K562 (cell line): ENCODE data around the gene SDK1. TPM values are rescaled to one million over a fixed set of nuclear protein-coding genes. Genes with fewer than 3 reads are reported as not detected.

Experiments used
- ATAC-seq: fragments of 200-7000 bp; cut with Tn5 transposase; 3 replicates; pipeline ENCODE4 v1.9.1; 2020; ENCODE audit warnings: moderate library complexity
- BruUV-seq: library from RNA; stranded (reverse); fragments of 400-500 nt; replicated peaks from 2 replicates; lab custom pipeline; 2021; lab: Mats Ljungman, UMichigan
- CTCF ChIA-PET: fragments of 300-600 bp; formaldehyde crosslinking; extraction: SDS; loops from one replicate; lab custom pipeline; 2021; ENCODE audit warnings: low intra/inter-chr PET ratio; lab: Yijun Ruan, JAX
- POLR2A ChIA-PET: fragments of 300-600, 350-650 bp; sonication (Branson Sonifier 250); formaldehyde crosslinking; extraction: SDS; loops from one replicate; lab custom pipeline; 2021; ENCODE audit warnings: antibody characterized with exemption, inconsistent platforms; lab: Yijun Ruan, JAX
- DNase-seq, 4 experiments: peaks; one replicate each; pipeline versions ENCODE4 v3.0.0 to v3.0.0-alpha.2; 2011 to 2018; ENCODE audit warnings: low spot score in 3 of 4, mixed read lengths in 3 of 4; ENCODE audit errors: extremely low read depth in 1 of 4
- FAIRE-seq: peaks from 2 replicates; lab custom pipeline; 2011; peaks lifted over from hg19 to GRCh38; lab: Jason Lieb, UNC
- H2AFZ ChIP-seq: 2 replicates; pipeline ENCODE4 v1.6.0; 2011; ENCODE audit warnings: low read depth, low read length, control low read depth, inconsistent platforms
- H3K27ac ChIP-seq: fragments of 200-600 bp; 3 replicates; pipeline ENCODE4 v1.8.0; 2011; ENCODE audit warnings: low read depth, mild to moderate bottlenecking, control low read depth, inconsistent platforms, low read length, moderate library complexity, mixed read lengths; ENCODE audit errors: extremely low read depth
- H3K27me3 ChIP-seq, 2 experiments: fragments of 300-600 bp in 1 of 2; 2 replicates in 1 of 2; 3 replicates in 1 of 2; pipeline versions ENCODE4 v1.6.0 to v1.8.0; 2011; ENCODE audit warnings: inconsistent platforms in 2 of 2, low read length in 2 of 2, mild to moderate bottlenecking in 1 of 2, mixed read lengths in 1 of 2, moderate library complexity in 1 of 2; ENCODE audit not compliant: control insufficient read depth in 2 of 2, insufficient read depth in 2 of 2
- H3K36me3 ChIP-seq: fragments of 300-600 bp; 3 replicates; pipeline ENCODE4 v1.8.0; 2011; ENCODE audit warnings: mild to moderate bottlenecking, low read length, inconsistent platforms; ENCODE audit not compliant: control insufficient read depth, insufficient read depth
- H3K4me1 ChIP-seq, 2 experiments: fragments of 200-600 bp in 1 of 2; replicated peaks in 1 of 2; 2 replicates in 1 of 2; 3 replicates in 1 of 2; pipeline versions ENCODE4 v1.5.1 to v1.8.0; 2011; ENCODE audit warnings: inconsistent platforms in 2 of 2, low read length in 2 of 2, mild to moderate bottlenecking in 1 of 2, mixed read lengths in 1 of 2, moderate library complexity in 1 of 2; ENCODE audit not compliant: control insufficient read depth in 2 of 2, insufficient read depth in 2 of 2
- H3K4me2 ChIP-seq: 2 replicates; pipeline ENCODE4 v1.6.1; 2011; ENCODE audit warnings: low read length, control low read depth, inconsistent platforms, mixed read lengths; ENCODE audit not compliant: insufficient read depth
- H3K4me3 ChIP-seq: fragments of 200-600 bp; sonication (generic), shearing (Covaris generic); 2 replicates; pipeline ENCODE4 v1.5.1; 2016; ENCODE audit warnings: control low read depth, inconsistent platforms
- H3K79me2 ChIP-seq: fragments of 200-600 bp; 3 replicates; pipeline ENCODE4 v1.8.0; 2011; ENCODE audit warnings: low read length, inconsistent platforms; ENCODE audit not compliant: control insufficient read depth, insufficient read depth
- H3K9ac ChIP-seq, 2 experiments: 2 replicates each; pipeline versions ENCODE4 v1.6.0 to v1.6.1; 2011; ENCODE audit warnings: low read depth in 2 of 2, low read length in 2 of 2, control low read depth in 1 of 2, inconsistent platforms in 1 of 2, mild to moderate bottlenecking in 1 of 2, mixed read lengths in 1 of 2; ENCODE audit not compliant: insufficient read depth in 1 of 2
- H3K9me1 ChIP-seq: one replicate; pipeline ENCODE4 v1.6.0; 2011; ENCODE audit warnings: inconsistent platforms, mild to moderate bottlenecking, low read length, moderate library complexity; ENCODE audit not compliant: control insufficient read depth, insufficient read depth
- H3K9me3 ChIP-seq: replicated peaks from 2 replicates; pipeline ENCODE4 v1.5.1; 2011; ENCODE audit warnings: low read depth, low read length, inconsistent platforms; ENCODE audit not compliant: control insufficient read depth, insufficient read depth
- H4K20me1 ChIP-seq: replicated peaks from 2 replicates; pipeline ENCODE4 v1.6.1; 2011; ENCODE audit warnings: low read length, inconsistent platforms, mixed read lengths; ENCODE audit not compliant: control insufficient read depth, insufficient read depth
- BRCA1 ChIP-seq, 2 experiments: fragments of 450-650 bp in 1 of 2; sonication (generic) in 1 of 2; formaldehyde crosslinking in 1 of 2; IDR thresholded peaks; 2 replicates each; pipeline versions ENCODE4 v1.5.0 to v1.6.1; 2017 to 2020; ENCODE audit warnings: mild to moderate bottlenecking in 1 of 2, missing genetic modification reagents in 1 of 2
- ESRRB ChIP-seq: fragments of 250-450 bp; sonication (Bioruptor Pico); IDR thresholded peaks from 2 replicates; pipeline ENCODE4 v1.5.0; 2020; ENCODE audit warnings: mild to moderate bottlenecking, moderate library complexity, borderline replicate concordance
- EWSR1 ChIP-seq: fragments of 450-650 bp; IDR thresholded peaks from 2 replicates; pipeline ENCODE4 v1.6.1; 2018; ENCODE audit warnings: borderline replicate concordance, mild to moderate bottlenecking, low read depth, moderate library complexity; ENCODE audit not compliant: partially characterized antibody
- HOXB6 ChIP-seq: fragments of 250-450 bp; sonication (Bioruptor Pico); IDR thresholded peaks from 2 replicates; pipeline ENCODE4 v1.5.1; 2022; ENCODE audit warnings: mild to moderate bottlenecking, borderline replicate concordance
- PHF8 ChIP-seq: fragments of 200-600 bp; sonication (generic); IDR thresholded peaks from 2 replicates; pipeline ENCODE4 v1.6.1; 2012; ENCODE audit warnings: mixed run types, mild to moderate bottlenecking, inconsistent platforms, low read length, moderate library complexity, borderline replicate concordance
- SMAD3 ChIP-seq: fragments of 450-650 bp; formaldehyde crosslinking; conservative IDR thresholded peaks from 2 replicates; pipeline ENCODE4 v1.4.0; 2020; ENCODE audit warnings: mild to moderate bottlenecking
- SRSF9 ChIP-seq: fragments of 200-400 bp; formaldehyde crosslinking; IDR thresholded peaks from 2 replicates; pipeline ENCODE4 v1.6.1; 2017; ENCODE audit warnings: low read depth, low read length, borderline replicate concordance
- STAT5B ChIP-seq: fragments of 250-450 bp; sonication (Bioruptor Pico); IDR thresholded peaks from 2 replicates; pipeline ENCODE4 v1.8.0; 2021; ENCODE audit warnings: mild to moderate bottlenecking, inconsistent platforms
- TRIM28 ChIP-seq: fragments of 450-650 bp; IDR thresholded peaks from 2 replicates; pipeline ENCODE4 v1.6.1; 2017
- ZNF217 ChIP-seq: sonication (generic); formaldehyde crosslinking; IDR thresholded peaks from 2 replicates; pipeline ENCODE4 v1.8.0; 2022; ENCODE audit warnings: mild to moderate bottlenecking, missing genetic modification reagents
- in situ Hi-C: fragments of 300-500 bp; cut with MboI; formaldehyde crosslinking; loops from 4 replicates; pipeline ENCODE4 v1.15.0; 2018; ENCODE audit warnings: inconsistent platforms, mixed read lengths
- intact Hi-C: fragments of 100-400 bp; cut with micrococcal nuclease; formaldehyde crosslinking; loops from 2 replicates; pipeline ENCODE4 v1.14.2; 2022
- polyA plus RNA-seq, 8 experiments: library from polyadenylated mRNA; depleted of rRNA in 4 of 8; stranded (reverse) in 5 of 8; unstranded in 3 of 8; fragments of >200 nt; fragmentation: Nextera tagmentation in 2 of 8; fragmentation: Illumina TruSeq in 1 of 8; extraction: Ambion mirVana in 2 of 8; extraction: Trizol in 1 of 8; gene quantifications; 2 replicates each; pipeline versions ENCODE4 v1.2.1 to v1.2.3, GENCODE V29; 2011 to 2014; ENCODE audit warnings: inconsistent platforms in 1 of 8, missing spikeins in 1 of 8
- total RNA-seq, 7 experiments: library from RNA; depleted of rRNA in 6 of 7; stranded (reverse); fragments of >200 nt in 6 of 7; fragmentation: Illumina TruSeq in 2 of 7; extraction: Trizol in 2 of 7; gene quantifications; 2 replicates each; pipeline versions ENCODE4 v1.2.1 to v1.2.3, GENCODE V29; 2011 to 2021; ENCODE audit warnings: low replicate concordance in 1 of 7
- TF ChIP-seq, protein P1 (sequence below): fragments of 450-650 bp; formaldehyde crosslinking; IDR thresholded peaks from 2 replicates; pipeline ENCODE4 v1.4.0; 2020; ENCODE audit warnings: mild to moderate bottlenecking, moderate library complexity

Gene SDK1
- total and polyA plus RNA-seq, 9 of the 15 experiments (the other 6 are each of a cell fraction or from before 2014, with no cell fraction given), result 0.16 TPM; not detected in 8

DNA sequence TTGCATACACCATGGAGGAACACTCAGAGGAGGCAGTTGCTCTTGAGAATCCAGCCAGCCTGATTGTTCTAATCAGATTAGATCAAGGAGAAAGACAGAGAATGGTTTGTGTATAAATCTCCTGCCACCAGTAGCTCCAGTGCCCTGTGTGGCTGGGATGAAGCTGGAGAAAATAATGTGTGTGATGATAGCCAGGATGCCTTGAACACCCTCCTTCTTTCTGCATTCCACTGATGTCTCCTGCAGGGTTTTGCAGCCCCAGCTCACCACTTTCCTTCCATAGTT, 766.4 kb downstream of the SDK1 start:
- Histone ChIP-seq H3K9me3 (no peaks in the 10 kb centered on the region), H3K4me3 (no peak overlapping the region), H2AFZ (no peak overlapping the region), H3K4me1 (no peaks in the 10 kb centered on the region), H3K27me3 (peaks cover 0 to 34% of the 10 kb centered on the region in 2 experiments; a peak in 3 of 5 replicates), H3K79me2 (no peaks in the 10 kb centered on the region), H3K27ac (no peak overlapping the region), H3K9me1 (no peaks in the 10 kb centered on the region), H3K4me2 (no peak overlapping the region), H4K20me1 (no peaks in the 10 kb centered on the region; the same call in 1 of the 2 replicates), H3K36me3 (no peaks in the 10 kb centered on the region), H3K9ac (no peak overlapping the region)
- intact Hi-C loops (no loop called here), in situ Hi-C loops (no loop called here)
- no TSS peak for BruUV-seq
- CTCF ChIA-PET, result no interaction called here
- TF ChIP-seq SMAD3 (CRISPR knock-in tag) (no peak), BRCA1 (IDR thresholded peaks at IDR 0.05) (no peak), BRCA1 (CRISPR knock-in tag; IDR thresholded peaks at IDR 0.05) (no peak), TRIM28 (no peak), HOXB6 (CRISPR knock-in tag) (no peak), EWSR1 (no peak), PHF8 (no peak), SRSF9 (no peak), ESRRB (CRISPR knock-in tag) (no peak), ZNF217 (CRISPR knock-in tag) (no peak), STAT5B (CRISPR knock-in tag) (no peak)
- TF ChIP-seq, protein P1, sequence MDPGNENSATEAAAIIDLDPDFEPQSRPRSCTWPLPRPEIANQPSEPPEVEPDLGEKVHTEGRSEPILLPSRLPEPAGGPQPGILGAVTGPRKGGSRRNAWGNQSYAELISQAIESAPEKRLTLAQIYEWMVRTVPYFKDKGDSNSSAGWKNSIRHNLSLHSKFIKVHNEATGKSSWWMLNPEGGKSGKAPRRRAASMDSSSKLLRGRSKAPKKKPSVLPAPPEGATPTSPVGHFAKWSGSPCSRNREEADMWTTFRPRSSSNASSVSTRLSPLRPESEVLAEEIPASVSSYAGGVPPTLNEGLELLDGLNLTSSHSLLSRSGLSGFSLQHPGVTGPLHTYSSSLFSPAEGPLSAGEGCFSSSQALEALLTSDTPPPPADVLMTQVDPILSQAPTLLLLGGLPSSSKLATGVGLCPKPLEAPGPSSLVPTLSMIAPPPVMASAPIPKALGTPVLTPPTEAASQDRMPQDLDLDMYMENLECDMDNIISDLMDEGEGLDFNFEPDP (CRISPR knock-in tag), result no peak
- no peak for ATAC-seq
- POLR2A ChIA-PET, result no interaction called here
- no peak for FAIRE-seq
- DNase-seq, result no peak
